ENCODE results near the gene BRINP2. TPM values are rescaled to one million over a fixed set of nuclear protein-coding genes. Genes with fewer than 3 reads are reported as not detected.
A peak's percentile ranks its signal among the peaks of the same experiment; 100 is the strongest.

The BRINP2 gene
- total RNA-seq, 1 donor from 2014 or later: 0.31 TPM

GRCh38 chr1:177275736-177276135 is 105.0 kb downstream of the BRINP2 start:
- no peak for DNase-seq

GRCh38 chr1:177278626-177279390 is 108.0 kb downstream of the BRINP2 start:
- DNase-seq: no peak

DNA sequence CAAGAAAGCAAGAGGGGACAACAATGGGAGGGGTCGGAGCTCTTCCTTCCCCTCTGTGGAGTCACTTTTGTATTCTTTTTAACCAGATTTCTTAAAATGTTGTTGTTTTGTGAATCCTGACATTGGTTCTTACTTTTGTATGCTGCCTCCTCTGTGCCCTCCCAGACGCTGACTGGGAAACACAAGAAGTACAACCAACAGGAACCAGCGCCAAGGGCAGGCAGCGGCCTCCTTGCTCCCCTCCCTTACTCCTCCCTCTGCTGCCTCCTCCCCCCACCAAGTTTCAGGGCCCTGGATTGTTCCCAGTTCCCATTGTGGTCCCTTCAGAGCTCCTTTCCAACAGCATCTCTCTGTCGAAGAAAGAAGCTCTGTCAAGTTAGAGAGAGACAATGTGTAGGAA is 111.1 kb downstream of the BRINP2 start:
- no peak for DNase-seq

- no peak for DNase-seq
Measured at GRCh38 chr1:177282976-177283375, 112.2 kb downstream of the BRINP2 start.

- no peak for DNase-seq
Measured at GRCh38 chr1:177283380-177283779, 112.6 kb downstream of the BRINP2 start.

DNA sequence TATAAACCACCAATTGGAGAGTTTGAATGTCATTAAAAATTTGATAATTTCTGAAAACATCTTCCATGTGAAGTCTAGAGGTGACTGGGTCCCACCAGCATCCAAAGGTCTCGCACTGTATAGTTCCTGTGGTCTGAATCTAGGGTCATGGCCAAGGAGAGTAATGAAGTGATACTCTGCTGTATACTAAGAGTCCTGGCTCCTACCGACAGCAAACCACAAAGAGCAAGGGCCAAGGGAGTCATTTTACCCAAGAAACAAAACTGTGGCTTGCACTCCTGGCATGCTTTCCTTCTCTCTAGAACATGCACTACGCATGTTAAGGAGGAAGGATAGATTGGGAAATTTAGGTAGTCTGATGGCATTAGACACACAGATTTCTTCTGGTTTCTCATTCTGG is 115.6 kb downstream of the BRINP2 start:
- no peak for DNase-seq

- DNase-seq: peak; percentile 45
Measured at GRCh38 chr1:177287270-177287669, 116.5 kb downstream of the BRINP2 start.

GRCh38 chr1:177287994-177288393 is 117.2 kb downstream of the BRINP2 start:
- DNase-seq: no peak

DNA sequence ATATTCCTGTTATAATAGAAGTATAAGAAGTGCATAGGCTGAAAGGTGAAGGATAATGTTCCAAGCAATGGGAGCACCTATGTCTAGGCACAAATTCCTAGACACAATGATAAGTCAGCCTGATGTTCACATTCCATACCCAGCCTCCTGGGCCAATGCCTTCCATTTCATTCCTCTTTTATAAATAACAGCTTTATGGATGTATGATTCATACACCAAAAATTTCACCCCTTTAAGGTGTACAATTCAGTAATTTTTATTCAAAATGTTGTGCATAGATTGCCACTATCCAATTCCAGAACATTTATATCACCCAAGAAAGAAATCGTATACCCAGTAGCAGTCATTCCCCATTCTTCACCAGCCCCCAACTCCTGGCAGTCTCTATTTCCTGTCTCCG is 118.8 kb downstream of the BRINP2 start:
- DNase-seq: no peak

DNA sequence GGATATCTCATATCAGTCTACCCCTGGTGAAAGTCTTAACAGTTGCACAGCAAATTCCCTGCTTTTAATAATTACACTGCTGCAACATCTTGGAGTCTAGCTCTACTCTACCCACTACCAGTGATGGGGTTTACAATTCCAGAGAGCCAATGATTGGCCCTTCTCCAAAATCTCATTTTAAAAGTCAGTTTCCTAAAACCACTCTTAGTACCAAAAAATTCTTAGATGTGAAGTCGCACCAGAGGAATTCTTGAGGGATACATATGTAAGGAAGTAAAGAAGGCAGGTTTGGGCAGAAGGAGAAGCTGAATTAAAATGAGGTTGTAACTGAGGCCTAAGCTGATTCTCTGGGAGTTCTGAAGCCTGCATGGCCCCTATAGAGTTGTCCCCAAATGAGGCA is 129.7 kb downstream of the BRINP2 start:
- DNase-seq: no peak

DNA sequence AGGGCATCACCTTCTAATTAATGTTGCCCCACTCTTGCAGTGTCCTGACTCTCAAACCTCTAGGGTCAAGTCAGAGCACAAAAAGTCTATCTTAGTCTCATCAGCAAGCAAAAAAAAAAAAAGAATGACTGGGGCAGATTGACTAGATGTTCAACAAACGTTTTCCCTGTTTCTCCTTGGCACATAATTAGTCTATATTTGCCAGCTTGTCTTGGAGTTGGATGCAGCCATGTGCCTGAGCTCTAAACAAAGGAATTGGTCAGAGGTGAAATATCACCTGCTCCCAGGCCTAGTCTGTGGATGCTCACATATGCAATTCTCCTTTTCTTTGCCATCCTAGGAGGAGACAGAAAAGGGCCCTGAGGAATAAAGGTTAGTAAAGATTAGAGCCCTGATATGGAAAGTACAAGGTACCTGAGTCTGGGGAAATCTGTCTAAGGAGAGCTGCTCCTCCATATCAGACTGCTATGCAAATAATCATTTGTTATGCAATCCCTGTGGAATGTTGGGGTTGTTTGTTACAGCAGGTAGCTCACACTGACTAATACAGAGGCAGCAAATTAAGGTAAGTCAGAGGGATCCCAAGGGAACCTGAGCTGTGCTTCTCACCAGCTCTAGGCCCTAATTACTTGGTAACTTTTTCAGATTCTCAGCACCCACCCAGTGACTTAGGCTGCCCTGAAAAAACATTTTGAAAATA is 130.8 kb downstream of the BRINP2 start:
- no peak for DNase-seq

DNA sequence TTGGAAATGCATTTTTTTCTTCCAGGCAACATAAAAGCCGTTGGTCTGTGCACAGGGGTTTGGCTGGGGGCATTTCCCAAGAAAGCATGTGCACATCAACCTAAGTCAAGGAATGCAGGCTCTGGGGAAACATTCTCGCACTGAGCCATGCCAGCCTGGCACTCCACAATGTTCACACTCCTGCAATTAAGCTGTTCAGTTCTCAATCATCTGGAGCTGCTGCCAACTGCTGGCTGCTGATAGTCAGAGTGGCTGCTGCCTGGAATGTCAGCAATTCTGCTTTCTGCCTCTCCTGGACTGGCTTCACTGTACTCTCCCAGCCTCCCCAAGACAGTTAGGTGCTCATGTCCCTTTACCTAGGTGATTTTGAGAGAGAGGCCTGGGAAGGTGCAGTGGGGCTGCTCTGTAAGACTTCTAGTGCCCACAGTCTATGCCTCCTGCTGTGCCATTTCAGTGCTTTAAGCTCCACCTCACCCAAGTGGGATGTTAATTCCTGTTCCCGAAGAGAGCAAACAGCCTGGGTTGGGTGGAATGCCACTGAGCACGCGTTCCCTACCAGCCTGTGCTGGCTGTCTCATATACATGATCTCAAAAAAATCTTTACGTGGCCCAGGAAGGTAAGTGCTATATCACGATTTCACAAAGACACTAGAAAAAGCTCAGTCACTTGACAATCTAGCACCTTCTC is 131.7 kb downstream of the BRINP2 start:
- peak; percentile 14 for DNase-seq

DNA sequence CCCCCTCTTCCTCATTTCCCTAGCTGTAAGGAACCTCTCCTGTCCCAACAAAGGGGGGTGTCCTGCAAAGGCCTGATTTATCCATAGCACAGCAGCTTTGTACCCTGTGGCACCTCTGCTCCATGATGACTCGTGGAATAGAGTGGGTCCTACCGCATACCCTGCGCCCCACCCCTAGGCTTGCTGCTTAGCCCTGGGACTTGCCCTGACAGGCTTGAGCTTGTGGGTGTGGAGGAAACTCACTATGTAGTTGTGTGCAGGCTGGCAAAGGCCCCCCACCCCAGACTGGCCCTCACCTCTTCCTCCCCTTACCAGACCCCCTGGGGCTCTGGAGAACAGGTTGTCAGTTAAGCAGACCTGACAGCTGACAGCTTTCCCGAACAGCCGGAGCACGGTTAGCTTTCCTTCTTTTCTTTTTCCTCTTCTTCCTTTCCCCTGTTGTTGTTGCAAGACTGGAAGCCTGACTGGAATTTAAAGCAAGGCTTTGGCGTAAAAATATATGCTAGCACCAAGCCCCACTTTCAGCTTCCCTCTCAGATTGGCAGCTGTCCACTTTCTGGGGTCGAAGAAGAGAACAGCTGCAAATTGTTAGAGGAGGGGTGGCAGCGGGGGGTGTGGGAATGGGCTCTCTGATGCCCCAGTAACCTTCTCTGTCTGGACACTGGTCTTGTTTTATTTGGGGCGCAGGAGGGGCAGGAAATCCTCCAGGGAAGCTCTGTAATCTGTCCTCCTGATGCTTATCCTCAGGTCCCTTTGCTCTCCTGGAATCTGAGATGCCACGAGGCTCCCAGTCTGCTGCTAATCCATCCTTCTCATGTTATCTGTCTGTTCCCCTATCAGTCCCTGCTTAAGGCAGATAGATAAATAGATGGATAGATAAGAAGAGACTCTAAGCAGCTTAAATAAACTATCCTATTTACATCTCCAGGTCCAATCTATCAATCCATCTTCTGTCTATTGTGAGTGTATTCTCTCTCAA is 134.6 kb downstream of the BRINP2 start:
- DNase-seq: peak; percentile 59

GRCh38 chr1:177306019-177306415 is 135.3 kb downstream of the BRINP2 start:
- no peak for DNase-seq

- DNase-seq: no peak
Measured at GRCh38 chr1:177306981-177307380, 136.2 kb downstream of the BRINP2 start.

DNA sequence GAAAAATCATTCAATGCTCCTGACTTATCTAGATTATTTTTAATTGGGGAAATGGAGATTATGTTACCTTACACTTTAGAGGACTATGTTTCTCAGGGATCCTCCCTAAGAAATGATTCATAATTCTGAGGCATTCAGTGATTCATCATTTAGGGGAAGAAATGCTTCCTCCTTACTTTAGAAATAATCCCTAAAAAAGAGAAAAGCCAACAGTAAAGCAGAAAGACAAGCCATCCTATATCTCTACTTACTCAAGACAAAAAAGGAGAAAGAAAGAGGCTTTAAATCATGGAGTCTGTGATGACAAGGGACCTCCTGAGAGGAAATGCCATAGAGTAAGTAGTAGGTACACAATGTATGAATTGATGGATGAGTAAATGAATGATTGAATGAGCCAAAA is 137.0 kb downstream of the BRINP2 start:
- DNase-seq: no peak

DNA sequence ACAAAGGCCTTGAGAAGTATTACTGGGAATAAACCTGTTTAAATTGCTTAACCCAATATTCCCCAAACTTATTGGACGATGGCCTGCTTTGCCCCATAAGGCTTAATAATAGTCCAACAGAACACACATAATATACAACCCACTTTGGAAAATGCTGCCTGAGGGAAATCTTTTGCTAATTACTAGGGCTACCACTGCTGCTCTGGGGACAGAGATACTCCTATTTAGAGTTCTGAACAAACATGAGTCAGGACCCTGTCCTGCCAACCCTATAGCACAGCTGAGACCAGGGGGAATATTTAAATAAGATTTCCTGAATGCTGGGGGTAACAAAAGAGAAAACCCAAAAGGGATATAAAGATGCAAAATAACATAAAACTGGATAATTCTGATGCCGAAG is 139.1 kb downstream of the BRINP2 start:
- no peak for DNase-seq

GRCh38 chr1:177310326-177310725 is 139.6 kb downstream of the BRINP2 start:
- DNase-seq: peak; percentile 7

DNA sequence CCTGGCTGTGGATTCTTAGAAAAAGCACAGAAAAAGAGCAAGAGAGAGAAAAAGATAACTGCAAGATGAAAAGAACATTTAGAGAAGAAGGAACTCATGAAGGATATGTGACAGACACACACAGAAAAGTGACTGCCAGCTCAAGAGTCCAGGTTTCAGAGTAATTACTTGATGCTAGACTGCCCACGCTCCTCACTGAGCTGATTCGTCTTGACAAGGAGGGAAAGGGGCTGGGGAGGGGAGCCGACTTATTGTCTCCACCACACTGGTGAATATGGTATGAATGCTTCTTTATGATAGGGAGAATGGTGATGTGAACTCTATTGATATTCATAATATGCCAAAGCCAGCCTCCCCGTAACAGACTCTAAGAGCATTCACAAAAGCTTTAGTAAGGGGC is 140.4 kb downstream of the BRINP2 start:
- DNase-seq: no peak

DNA sequence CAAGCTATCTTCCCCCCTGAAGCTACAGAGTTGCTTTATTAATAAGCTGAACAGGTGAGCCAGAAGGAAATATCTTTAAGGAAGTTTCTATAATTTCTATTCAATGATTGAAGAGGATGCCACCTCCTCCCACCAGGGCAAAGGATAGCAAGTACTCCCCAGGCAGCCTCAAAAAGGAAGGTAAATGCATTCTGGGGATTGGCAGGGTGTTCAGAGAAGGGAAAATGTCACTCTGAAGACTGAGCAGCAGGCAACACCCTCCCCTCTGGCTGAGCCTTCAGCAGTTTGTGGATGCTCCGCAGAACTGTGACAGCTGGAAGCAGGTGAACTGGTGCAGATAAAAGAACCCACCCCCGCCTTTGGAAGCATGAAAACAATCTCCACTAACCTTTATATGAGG is 140.8 kb downstream of the BRINP2 start:
- DNase-seq: no peak

DNA sequence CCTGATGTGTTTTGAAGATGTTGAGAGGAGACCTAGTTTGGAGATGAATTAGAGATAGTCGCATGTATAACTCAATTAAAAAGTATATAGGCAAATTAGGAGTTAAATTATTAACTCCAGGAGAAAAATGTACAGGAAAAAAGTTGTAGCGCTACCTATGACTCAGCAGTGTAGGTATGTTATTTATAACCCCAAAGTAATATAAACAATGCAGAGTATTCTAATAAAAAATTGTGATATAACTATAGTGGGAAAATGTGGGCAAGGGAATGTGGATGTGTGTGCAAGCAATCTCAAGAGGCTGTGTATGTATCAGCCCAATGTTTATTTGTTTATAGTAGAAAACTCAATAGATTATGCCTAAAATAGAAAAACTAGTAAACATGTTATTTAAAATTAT is 144.5 kb downstream of the BRINP2 start:
- no peak for DNase-seq

- no peak for DNase-seq
Measured at GRCh38 chr1:177315761-177316160, 145.0 kb downstream of the BRINP2 start.
